Trophoblast cell (in vitro differentiated cells and primary cell): Measurements from ENCODE around the gene SUPV3L1.

Experiments used
- DNase-seq, 2 donors: peaks; one replicate each; pipeline ENCODE4 v3.0.0-alpha.2; 2016
- H2AFZ ChIP-seq: 2 replicates; pipeline ENCODE4 v1.6.1; 2013; ENCODE audit warnings: low read length, moderate library complexity, mild to moderate bottlenecking; ENCODE audit not compliant: insufficient read depth, poor library complexity
- H2AK5ac ChIP-seq: 2 replicates; pipeline ENCODE4 v1.6.1; 2013; ENCODE audit warnings: mild to moderate bottlenecking, low read length
- H2BK120ac ChIP-seq: 2 replicates; pipeline ENCODE4 v1.6.1; 2013; ENCODE audit warnings: low read length, mild to moderate bottlenecking, moderate library complexity; ENCODE audit not compliant: insufficient read depth, poor library complexity
- H2BK12ac ChIP-seq: 2 replicates; pipeline ENCODE4 v1.6.1; 2013; ENCODE audit warnings: mild to moderate bottlenecking, low read length, moderate library complexity
- H2BK5ac ChIP-seq: 2 replicates; pipeline ENCODE4 v1.6.1; 2013; ENCODE audit warnings: low read length, low read depth, moderate library complexity, mild to moderate bottlenecking; ENCODE audit not compliant: poor library complexity
- H3K14ac ChIP-seq: 2 replicates; pipeline ENCODE4 v1.6.1; 2013; ENCODE audit warnings: mild to moderate bottlenecking, low read length
- H3K18ac ChIP-seq: 2 replicates; pipeline ENCODE4 v1.6.1; 2013; ENCODE audit warnings: mild to moderate bottlenecking, low read length
- H3K23ac ChIP-seq: 2 replicates; pipeline ENCODE4 v1.6.1; 2013; ENCODE audit warnings: low read length
- H3K27ac ChIP-seq: 2 replicates; pipeline ENCODE4 v1.5.1; 2013; ENCODE audit warnings: low read depth, mild to moderate bottlenecking, inconsistent platforms, low read length, moderate library complexity
- H3K27me3 ChIP-seq: 2 replicates; pipeline ENCODE4 v1.6.1; 2013; ENCODE audit warnings: inconsistent platforms, mild to moderate bottlenecking, low read length, moderate library complexity; ENCODE audit not compliant: insufficient read depth
- H3K36me3 ChIP-seq, 2 experiments: 1 replicate in 1 of 2; 2 replicates in 1 of 2; pipeline ENCODE4 v1.6.1; 2013; ENCODE audit warnings: low read length in 2 of 2, mild to moderate bottlenecking in 2 of 2, moderate library complexity in 1 of 2; ENCODE audit not compliant: insufficient read depth in 2 of 2, control insufficient read depth in 1 of 2
- H3K4ac ChIP-seq: 2 replicates; pipeline ENCODE4 v1.6.1; 2013; ENCODE audit warnings: low read depth, mild to moderate bottlenecking, low read length, moderate library complexity
- H3K4me1 ChIP-seq, 2 experiments: 1 replicate in 1 of 2; 2 replicates in 1 of 2; pipeline ENCODE4 v1.6.1; 2013; ENCODE audit warnings: low read length in 2 of 2, mild to moderate bottlenecking in 2 of 2, moderate library complexity in 1 of 2; ENCODE audit not compliant: insufficient read depth in 2 of 2, control insufficient read depth in 1 of 2
- H3K4me2 ChIP-seq: 2 replicates; pipeline ENCODE4 v1.6.1; 2013; ENCODE audit warnings: inconsistent platforms, mild to moderate bottlenecking, low read length, moderate library complexity
- H3K4me3 ChIP-seq: 2 replicates; pipeline ENCODE4 v1.5.1; 2013; ENCODE audit warnings: mild to moderate bottlenecking, low read depth, low read length, inconsistent platforms
- H3K79me1 ChIP-seq: one replicate; pipeline ENCODE4 v1.6.1; 2013; ENCODE audit warnings: low read length
- H3K79me2 ChIP-seq: 2 replicates; pipeline ENCODE4 v1.6.1; 2013; ENCODE audit warnings: low read length, mild to moderate bottlenecking; ENCODE audit not compliant: control insufficient read depth, insufficient read depth, poor library complexity
- H3K9ac ChIP-seq: 2 replicates; pipeline ENCODE4 v1.6.1; 2013; ENCODE audit warnings: mild to moderate bottlenecking, low read length
- H3K9me3 ChIP-seq: 2 replicates; pipeline ENCODE4 v1.6.1; 2013; ENCODE audit warnings: low read depth, mild to moderate bottlenecking, control low read depth, inconsistent platforms, low read length; ENCODE audit not compliant: insufficient read depth
- H4K12ac ChIP-seq: 2 replicates; pipeline ENCODE4 v1.6.1; 2013; ENCODE audit warnings: low read depth, mild to moderate bottlenecking, low read length, moderate library complexity
- H4K8ac ChIP-seq: 2 replicates; pipeline ENCODE4 v1.6.1; 2013; ENCODE audit warnings: low read depth, mild to moderate bottlenecking, low read length, moderate library complexity
- H4K91ac ChIP-seq: one replicate; pipeline ENCODE4 v1.6.1; 2013; ENCODE audit warnings: low read depth, mild to moderate bottlenecking, low read length, moderate library complexity
- WGBS: extraction: QIAGEN DNeasy Blood & Tissue Kit; methylation state at CpG from one replicate; pipeline ENCODE4 v1.1.7; 2013; ENCODE audit warnings: missing lambda C conversion rate; ENCODE audit not compliant: insufficient read length, insufficient coverage; ENCODE audit errors: extremely low coverage; 5-methylcytosine and 5-hydroxymethylcytosine counted together

The SUPV3L1 gene

GRCh38 chr10:69179089-69179742 lies 818 bp upstream of the SUPV3L1 start:
- no peak overlapping the region for H3K18ac ChIP-seq
- no peak overlapping the region for H3K4ac ChIP-seq
- peaks cover 0 to 7% of the 10 kb centered on the region in 2 experiments for H3K4me1 ChIP-seq
- peak overlapping the region; percentile 74 for H3K23ac ChIP-seq
- H2BK5ac ChIP-seq: no peak overlapping the region
- H3K4me3 ChIP-seq: peak overlapping the region; percentile 63
- peaks cover 8% of the 10 kb centered on the region for H3K79me2 ChIP-seq
- H2AFZ ChIP-seq: peak overlapping the region; percentile 4
- no CpG with 5 or more reads among the region's 21 CpGs for WGBS
- H3K14ac ChIP-seq: no peak overlapping the region
- H2AK5ac ChIP-seq: no peak overlapping the region
- H3K36me3 ChIP-seq: peaks cover 0 to 2% of the 10 kb centered on the region in 2 experiments
- H3K27me3 ChIP-seq: no peaks in the 10 kb centered on the region
- no peak overlapping the region for H2BK12ac ChIP-seq
- H4K91ac ChIP-seq: no peak overlapping the region
- peak overlapping the region; percentile 52 for H4K8ac ChIP-seq
- H3K9ac ChIP-seq: peak overlapping the region; percentile 69
- no peak overlapping the region for H2BK120ac ChIP-seq
- H3K9me3 ChIP-seq: peaks cover 2% of the 10 kb centered on the region
- DNase-seq: peak in 1 of 2 donors; percentile 49
- H3K27ac ChIP-seq: no peak overlapping the region
- H3K4me2 ChIP-seq: peak overlapping the region; percentile 94
- no peak overlapping the region for H4K12ac ChIP-seq
- H3K79me1 ChIP-seq: peaks cover 3% of the 10 kb centered on the region

GRCh38 chr10:69180525-69181204 lies 631 bp downstream of the SUPV3L1 start:
- peaks cover 8% of the 10 kb centered on the region for H3K79me2 ChIP-seq
- H3K4ac ChIP-seq: peak overlapping the region; percentile 95
- peaks cover 2% of the 10 kb centered on the region for H3K9me3 ChIP-seq
- no peak overlapping the region for H3K23ac ChIP-seq
- no peaks in the 10 kb centered on the region for H3K27me3 ChIP-seq
- peaks cover 0 to 7% of the 10 kb centered on the region in 2 experiments for H3K4me1 ChIP-seq
- H3K36me3 ChIP-seq: peaks cover 0 to 2% of the 10 kb centered on the region in 2 experiments
- peak overlapping the region; percentile 40 for H3K18ac ChIP-seq
- H2BK120ac ChIP-seq: peak overlapping the region; percentile 48
- H3K27ac ChIP-seq: no peak overlapping the region
- H2BK12ac ChIP-seq: no peak overlapping the region
- peak overlapping the region; percentile 42 for H4K91ac ChIP-seq
- peak overlapping the region; percentile 85 for H2AFZ ChIP-seq
- DNase-seq: no peak
- peak overlapping the region; percentile 98 for H3K9ac ChIP-seq
- peak overlapping the region; percentile 75 for H2AK5ac ChIP-seq
- peak overlapping the region; percentile 65 for H2BK5ac ChIP-seq
- H3K14ac ChIP-seq: peak overlapping the region; percentile 58
- peak overlapping the region; percentile 95 for H3K4me3 ChIP-seq
- peak overlapping the region; percentile 95 for H4K8ac ChIP-seq
- WGBS: no CpG with 5 or more reads among the region's 29 CpGs
- H4K12ac ChIP-seq: peak overlapping the region; percentile 56
- peaks cover 3% of the 10 kb centered on the region for H3K79me1 ChIP-seq
- H3K4me2 ChIP-seq: peak overlapping the region; percentile 94

- no peak overlapping the region for H3K14ac ChIP-seq
- H3K4ac ChIP-seq: peak overlapping the region; percentile 52
- no peak overlapping the region for H3K23ac ChIP-seq
- H3K4me1 ChIP-seq: peaks cover 0 to 7% of the 10 kb centered on the region in 2 experiments
- peaks cover 2% of the 10 kb centered on the region for H3K9me3 ChIP-seq
- no peak overlapping the region for H4K12ac ChIP-seq
- no peak overlapping the region for H4K91ac ChIP-seq
- H2AFZ ChIP-seq: no peak overlapping the region
- H3K18ac ChIP-seq: no peak overlapping the region
- peak overlapping the region; percentile 94 for H3K4me2 ChIP-seq
- H3K79me1 ChIP-seq: peaks cover 3% of the 10 kb centered on the region
- DNase-seq: no peak
- H3K4me3 ChIP-seq: no peak overlapping the region
- no peak overlapping the region for H2BK120ac ChIP-seq
- H2AK5ac ChIP-seq: no peak overlapping the region
- WGBS: no CpG with 5 or more reads among the region's 1 CpG
- peaks cover 3 to 5% of the 10 kb centered on the region in 2 experiments for H3K36me3 ChIP-seq
- H3K9ac ChIP-seq: no peak overlapping the region
- H2BK12ac ChIP-seq: no peak overlapping the region
- no peak overlapping the region for H3K27ac ChIP-seq
- peaks cover 8% of the 10 kb centered on the region for H3K79me2 ChIP-seq
- no peak overlapping the region for H4K8ac ChIP-seq
- H2BK5ac ChIP-seq: no peak overlapping the region
- H3K27me3 ChIP-seq: no peaks in the 10 kb centered on the region
These were observed 1.4 kb downstream of the SUPV3L1 start for GRCh38 chr10:69181433-69181832.

- no peak overlapping the region for H4K12ac ChIP-seq
- H3K4me3 ChIP-seq: no peak overlapping the region
- H2BK120ac ChIP-seq: no peak overlapping the region
- no peak overlapping the region for H3K14ac ChIP-seq
- no peak overlapping the region for H3K4me2 ChIP-seq
- H3K9ac ChIP-seq: no peak overlapping the region
- H3K9me3 ChIP-seq: peaks cover 2% of the 10 kb centered on the region
- no CpG with 5 or more reads among the region's 4 CpGs for WGBS
- H4K8ac ChIP-seq: no peak overlapping the region
- H4K91ac ChIP-seq: no peak overlapping the region
- no peaks in the 10 kb centered on the region for H3K27me3 ChIP-seq
- no peak overlapping the region for H3K27ac ChIP-seq
- no peak overlapping the region for H2AFZ ChIP-seq
- peaks cover 3% of the 10 kb centered on the region for H3K79me1 ChIP-seq
- peak overlapping the region; percentile 52 for H3K4ac ChIP-seq
- H3K36me3 ChIP-seq: peaks cover 3 to 8% of the 10 kb centered on the region in 2 experiments
- DNase-seq: no peak
- peaks cover 8% of the 10 kb centered on the region for H3K79me2 ChIP-seq
- peaks cover 0 to 7% of the 10 kb centered on the region in 2 experiments for H3K4me1 ChIP-seq
- H3K18ac ChIP-seq: no peak overlapping the region
- H2AK5ac ChIP-seq: no peak overlapping the region
- H2BK5ac ChIP-seq: no peak overlapping the region
- H3K23ac ChIP-seq: no peak overlapping the region
- no peak overlapping the region for H2BK12ac ChIP-seq
These were observed 2.0 kb downstream of the SUPV3L1 start for GRCh38 chr10:69182005-69182404.
